ENCODE data around the gene IGFBP1.

GRCh38 chr7:45880433-45880860 is 7.8 kb upstream of the IGFBP1 start:
- no peak for TF ChIP-seq KDM1A (CRISPR knock-in tag; IDR thresholded peaks at IDR 0.05)
- TF ChIP-seq POLR2A (IDR thresholded peaks at IDR 0.05; ENCODE audit: insufficient read depth in 1 of 2, low read depth in 2 of 2, low read length in 2 of 2), result no peak
- TF ChIP-seq ZNF337 (CRISPR knock-in tag; IDR thresholded peaks at IDR 0.05; ENCODE audit: borderline replicate concordance, low read depth), result no peak
- TF ChIP-seq CREM (IDR thresholded peaks at IDR 0.05), result no peak
- no peak for TF ChIP-seq CREM (CRISPR knock-in tag; IDR thresholded peaks at IDR 0.05)
- TF ChIP-seq YY1 (IDR thresholded peaks at IDR 0.05; ENCODE audit: insufficient read depth, insufficient replicate concordance, low read depth, low read length), result no peak
- no peak for TF ChIP-seq MAX (IDR thresholded peaks at IDR 0.05)
- no peak for TF ChIP-seq POLR2AphosphoS5 (IDR thresholded peaks at IDR 0.05; ENCODE audit: low read depth, low read length)

All from HepG2 (cell line).